Smooth muscle cell of the umbilical artery (primary cell): ENCODE measurements around the gene UBAP1. TPM values are rescaled to one million over a fixed set of nuclear protein-coding genes. Genes with fewer than 3 reads are reported as not detected.

Experiments
- total RNA-seq: library from RNA; depleted of rRNA; stranded (reverse); fragments of >200 nt; gene quantifications from 2 replicates; pipeline ENCODE4 v1.2.3, GENCODE V29; 2014

The UBAP1 gene
- 28.2 and 28.9 TPM in 2 replicates for total RNA-seq

DNA sequence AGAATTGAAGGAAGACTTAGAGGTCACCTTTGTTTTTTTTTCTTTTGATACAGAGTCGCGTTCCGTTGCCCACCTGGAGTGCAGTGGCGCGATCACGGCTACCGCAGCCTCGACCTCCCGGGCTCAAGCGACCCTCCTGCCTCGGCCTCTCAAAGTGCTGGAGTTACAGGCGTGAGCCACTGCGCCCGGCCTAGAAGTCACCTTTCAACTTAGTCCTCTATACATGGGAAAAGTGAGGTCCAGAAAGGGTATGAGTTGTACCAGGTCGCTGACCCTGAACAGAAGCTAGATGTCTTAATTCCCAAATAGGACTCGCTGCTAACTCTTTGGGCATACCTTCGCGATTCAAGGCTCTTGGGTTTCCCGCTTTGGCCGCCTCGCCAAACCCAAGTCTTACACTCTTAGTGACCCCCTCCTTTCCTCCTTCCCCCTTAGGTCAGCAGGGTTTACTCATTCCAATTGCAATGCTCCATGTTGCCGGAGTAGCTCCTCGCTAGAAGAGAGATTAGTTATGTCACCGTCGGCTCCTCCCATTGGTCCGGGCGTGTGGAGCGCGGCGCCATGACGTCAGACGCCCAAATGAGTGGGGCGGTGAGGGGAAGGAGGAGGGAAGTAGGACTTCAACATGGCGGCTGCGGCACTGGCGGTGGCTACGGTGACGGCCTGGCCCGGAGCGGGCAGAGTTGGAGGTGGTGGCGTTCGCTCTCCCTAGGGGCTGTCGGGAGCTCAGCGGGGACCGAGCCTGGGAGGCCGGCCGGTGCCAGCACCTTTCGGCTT, at the start of gene UBAP1:
TSS of gene UBAP1 (plus strand) at position 608 of the 777 bp plus-strand sequence. CDS start 41,872 bp downstream, outside the sequence.

Other genes with a start within 250 kb of the UBAP1 start
- gene UBAP2, start 130.2 kb upstream of the UBAP1 start, total RNA-seq = 17.5 and 22.1 TPM in 2 replicates
- gene DCAF12, start 52.3 kb upstream of the UBAP1 start, total RNA-seq = 9.8 and 12.6 TPM in 2 replicates
- gene KIF24, start 150.2 kb downstream of the UBAP1 start, total RNA-seq = 0.59 and 1.8 TPM in 2 replicates
- gene NUDT2, start 150.5 kb downstream of the UBAP1 start, total RNA-seq = 14.3 and 39.2 TPM in 2 replicates
- 0.89 and 1.6 TPM in 2 replicates for gene MYORG, start 197.9 kb downstream of the UBAP1 start, total RNA-seq